Measurements from ENCODE around the gene CKMT1B.
"Not testable (repeated sequence)": the region's sequence is repeated elsewhere in the genome, so short reads cannot be mapped to it uniquely, and the experiment has no call there.

Gene CKMT1B

DNA sequence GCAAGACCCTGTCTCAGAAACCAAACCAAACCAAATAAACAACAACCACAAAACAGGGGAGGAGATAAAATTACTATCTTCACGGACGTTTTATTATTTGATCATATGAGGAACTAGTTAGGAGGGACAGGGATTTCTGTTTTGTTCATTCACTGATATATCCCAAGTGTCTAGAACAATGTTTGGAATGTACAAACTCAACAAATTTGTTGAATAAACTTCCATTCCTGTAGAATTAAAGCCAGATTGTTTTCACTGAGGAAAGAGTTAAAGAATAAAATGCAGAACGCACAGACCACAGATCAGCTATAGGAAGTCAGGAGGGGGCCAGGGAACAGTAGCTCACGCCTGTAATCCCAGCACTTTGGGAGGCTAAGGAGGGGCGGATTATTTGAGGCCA, 31.3 kb downstream of the CKMT1B start:
- no peak for DNase-seq (ENCODE audit: extremely low read depth, insufficient read length)
- Histone ChIP-seq H3K4me3 (replicated peaks; ENCODE audit: low read depth, low read length) (no peak overlapping the region), H3K36me3 (ENCODE audit: control insufficient read depth, insufficient read depth, low read length) (no peaks in the 10 kb centered on the region), H3K27me3 (replicated peaks; ENCODE audit: control insufficient read depth, insufficient read depth, low read length) (no peaks in the 10 kb centered on the region)
- TF ChIP-seq, protein P1, sequence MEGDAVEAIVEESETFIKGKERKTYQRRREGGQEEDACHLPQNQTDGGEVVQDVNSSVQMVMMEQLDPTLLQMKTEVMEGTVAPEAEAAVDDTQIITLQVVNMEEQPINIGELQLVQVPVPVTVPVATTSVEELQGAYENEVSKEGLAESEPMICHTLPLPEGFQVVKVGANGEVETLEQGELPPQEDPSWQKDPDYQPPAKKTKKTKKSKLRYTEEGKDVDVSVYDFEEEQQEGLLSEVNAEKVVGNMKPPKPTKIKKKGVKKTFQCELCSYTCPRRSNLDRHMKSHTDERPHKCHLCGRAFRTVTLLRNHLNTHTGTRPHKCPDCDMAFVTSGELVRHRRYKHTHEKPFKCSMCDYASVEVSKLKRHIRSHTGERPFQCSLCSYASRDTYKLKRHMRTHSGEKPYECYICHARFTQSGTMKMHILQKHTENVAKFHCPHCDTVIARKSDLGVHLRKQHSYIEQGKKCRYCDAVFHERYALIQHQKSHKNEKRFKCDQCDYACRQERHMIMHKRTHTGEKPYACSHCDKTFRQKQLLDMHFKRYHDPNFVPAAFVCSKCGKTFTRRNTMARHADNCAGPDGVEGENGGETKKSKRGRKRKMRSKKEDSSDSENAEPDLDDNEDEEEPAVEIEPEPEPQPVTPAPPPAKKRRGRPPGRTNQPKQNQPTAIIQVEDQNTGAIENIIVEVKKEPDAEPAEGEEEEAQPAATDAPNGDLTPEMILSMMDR (IDR thresholded peaks at IDR 0.05; ENCODE audit: insufficient read depth, low read length, poor library complexity, severe bottlenecking) = no peak

DNA sequence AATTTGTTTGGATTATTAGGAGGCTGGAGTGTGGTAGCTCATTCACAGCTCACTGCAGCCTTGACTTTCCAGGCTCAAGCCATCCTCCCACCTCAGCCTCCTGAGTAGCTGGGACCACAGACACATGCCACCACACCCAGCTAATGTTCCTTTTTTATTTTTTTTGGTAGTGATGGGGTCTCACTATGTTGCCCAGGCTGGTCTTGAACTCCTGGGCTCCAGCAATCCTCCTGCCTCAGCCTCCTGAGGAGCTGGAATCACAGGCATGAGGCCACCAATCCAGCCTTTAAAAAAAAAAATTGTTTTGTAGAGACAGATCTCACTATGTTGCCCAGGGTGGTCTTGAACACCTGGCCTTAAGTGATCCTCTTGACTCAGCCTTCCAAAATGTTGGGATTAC, 33.1 kb downstream of the CKMT1B start:
- not testable (repeated sequence) for H3K36me3 ChIP-seq (ENCODE audit: control insufficient read depth, insufficient read depth, low read length); H3K27me3 ChIP-seq (replicated peaks; ENCODE audit: control insufficient read depth, insufficient read depth, low read length); H3K4me3 ChIP-seq (replicated peaks; ENCODE audit: low read depth, low read length); DNase-seq (ENCODE audit: extremely low read depth, insufficient read length)

DNA sequence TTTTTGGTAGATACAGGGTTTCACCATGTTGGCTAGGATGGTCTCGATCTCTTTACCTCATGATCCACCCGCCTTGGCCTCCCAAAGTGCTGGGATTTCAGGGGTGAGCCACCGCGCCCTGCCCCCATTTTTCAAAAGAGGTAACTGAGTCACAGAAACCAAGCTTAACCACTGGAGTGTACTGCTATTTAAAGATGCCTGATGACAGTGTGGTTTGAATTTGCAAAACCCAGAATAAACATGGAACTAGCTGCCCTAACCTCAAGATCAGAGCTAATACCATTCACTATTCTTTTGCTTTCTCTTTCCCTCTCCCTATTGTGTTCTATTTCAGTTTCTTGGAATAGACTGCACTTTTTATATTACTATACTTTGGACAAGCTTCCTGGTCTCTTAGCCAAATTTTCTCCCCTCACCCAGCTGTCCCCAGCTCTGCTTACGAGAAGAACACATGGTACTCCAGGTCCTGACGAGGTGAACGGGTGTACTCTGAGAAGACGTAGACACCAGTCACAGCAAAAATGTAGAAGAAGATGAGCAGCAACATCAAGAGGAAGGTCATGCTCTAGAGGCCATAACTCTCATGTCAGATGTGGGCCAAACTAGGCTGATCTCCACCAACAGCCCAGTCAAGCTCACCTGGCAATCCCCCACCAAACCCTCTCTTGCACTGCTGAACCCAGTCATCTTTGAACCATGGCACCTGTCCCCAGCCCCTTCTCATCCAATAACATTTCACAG, 44.8 kb downstream of the CKMT1B start:
- 0 out of 2 replicates have a peak overlapping the region, but pooled peaks have one; percentile 17 for H3K4me3 ChIP-seq (replicated peaks; ENCODE audit: low read depth, low read length)
- not testable (repeated sequence) for H3K27me3 ChIP-seq (replicated peaks; ENCODE audit: control insufficient read depth, insufficient read depth, low read length); DNase-seq (ENCODE audit: extremely low read depth, insufficient read length); H3K36me3 ChIP-seq (ENCODE audit: control insufficient read depth, insufficient read depth, low read length)

Measured in GM06990 (cell line).